Measurements from ENCODE around the gene METTL15. TPM values are rescaled to one million over a fixed set of nuclear protein-coding genes. Genes with fewer than 3 reads are reported as not detected.

Gene METTL15
- total RNA-seq, 1 experiment from 2014 or later: 31.3 TPM

DNA sequence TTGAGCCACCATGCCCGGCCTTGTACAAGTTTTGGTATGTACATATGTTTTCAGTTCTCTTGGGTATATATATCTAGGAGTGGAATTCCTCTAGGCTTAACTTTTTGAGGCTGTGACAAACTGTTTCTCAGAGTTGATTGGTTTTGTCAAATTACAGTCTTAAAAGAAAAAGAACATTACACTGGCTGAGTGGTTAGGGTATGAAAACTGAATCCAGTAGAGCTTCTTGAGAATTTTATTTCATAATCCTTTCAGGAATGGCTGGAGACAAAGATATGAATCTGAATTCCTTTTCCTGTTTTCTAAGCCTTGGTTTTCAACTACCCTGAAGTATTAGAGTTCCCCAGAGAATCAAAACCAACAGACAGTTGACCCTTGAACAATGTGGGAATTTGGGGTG is 6.5 kb downstream of the METTL15 start:
- intact Hi-C loops (cut with micrococcal nuclease; ENCODE audit: unreplicated experiment): no loop called here
- Histone ChIP-seq H3K4me1 (ENCODE audit: insufficient read depth, low read length, poor library complexity, severe bottlenecking) (peaks cover 12% of the 10 kb centered on the region), H3K4me3 (ENCODE audit: low read depth, low read length, poor library complexity, severe bottlenecking) (no peak overlapping the region), H3K27me3 (replicated peaks; ENCODE audit: insufficient read depth, low read depth, low read length, poor library complexity) (no peaks in the 10 kb centered on the region), H3K9me3 (ENCODE audit: low read depth, low read length, poor library complexity, severe bottlenecking) (no peaks in the 10 kb centered on the region), H3K36me3 (ENCODE audit: insufficient read depth, low read length, poor library complexity, severe bottlenecking) (peaks cover 12% of the 10 kb centered on the region), H3K27ac (ENCODE audit: low read depth, low read length, poor library complexity, severe bottlenecking) (no peak overlapping the region)
- ChIA-PET POLR2A (ENCODE audit: low non-redundant PET) (no interaction called here), CTCF (no interaction called here)
- DNase-seq (ENCODE audit: low spot score): no peak
- no peak for TF ChIP-seq EZH2 (IDR thresholded peaks at IDR 0.05; ENCODE audit: borderline replicate concordance, low read depth, low read length, poor library complexity, severe bottlenecking)
- TF ChIP-seq, protein P1, sequence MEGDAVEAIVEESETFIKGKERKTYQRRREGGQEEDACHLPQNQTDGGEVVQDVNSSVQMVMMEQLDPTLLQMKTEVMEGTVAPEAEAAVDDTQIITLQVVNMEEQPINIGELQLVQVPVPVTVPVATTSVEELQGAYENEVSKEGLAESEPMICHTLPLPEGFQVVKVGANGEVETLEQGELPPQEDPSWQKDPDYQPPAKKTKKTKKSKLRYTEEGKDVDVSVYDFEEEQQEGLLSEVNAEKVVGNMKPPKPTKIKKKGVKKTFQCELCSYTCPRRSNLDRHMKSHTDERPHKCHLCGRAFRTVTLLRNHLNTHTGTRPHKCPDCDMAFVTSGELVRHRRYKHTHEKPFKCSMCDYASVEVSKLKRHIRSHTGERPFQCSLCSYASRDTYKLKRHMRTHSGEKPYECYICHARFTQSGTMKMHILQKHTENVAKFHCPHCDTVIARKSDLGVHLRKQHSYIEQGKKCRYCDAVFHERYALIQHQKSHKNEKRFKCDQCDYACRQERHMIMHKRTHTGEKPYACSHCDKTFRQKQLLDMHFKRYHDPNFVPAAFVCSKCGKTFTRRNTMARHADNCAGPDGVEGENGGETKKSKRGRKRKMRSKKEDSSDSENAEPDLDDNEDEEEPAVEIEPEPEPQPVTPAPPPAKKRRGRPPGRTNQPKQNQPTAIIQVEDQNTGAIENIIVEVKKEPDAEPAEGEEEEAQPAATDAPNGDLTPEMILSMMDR (conservative IDR thresholded peaks at IDR 0.05; ENCODE audit: low read depth, low read length): no peak
- BruUV-seq (replicated peaks): no TSS peak

DNA sequence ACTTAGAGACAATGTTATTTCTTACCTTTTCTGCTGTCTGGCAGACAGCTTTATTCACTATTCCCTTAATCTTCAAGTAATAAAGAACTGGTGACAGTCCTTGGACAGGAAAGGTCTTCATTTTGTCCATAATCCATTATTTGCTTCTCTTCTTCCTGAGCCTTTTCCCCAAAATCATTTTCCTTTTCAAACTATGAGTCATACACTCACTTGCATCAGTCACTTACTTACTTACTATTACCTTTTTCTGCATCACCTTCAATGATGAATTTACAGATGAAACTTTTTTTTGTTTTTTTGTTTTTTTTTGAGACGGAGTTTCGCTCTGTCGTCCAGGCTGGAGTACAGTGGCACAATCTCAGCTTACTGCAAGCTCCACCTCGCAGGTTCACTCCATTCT is 9.5 kb downstream of the METTL15 start:
- Histone ChIP-seq H3K4me3 (ENCODE audit: low read depth, low read length, poor library complexity, severe bottlenecking) (no peak overlapping the region), H3K36me3 (ENCODE audit: insufficient read depth, low read length, poor library complexity, severe bottlenecking) (peaks cover 12% of the 10 kb centered on the region), H3K27ac (ENCODE audit: low read depth, low read length, poor library complexity, severe bottlenecking) (no peak overlapping the region), H3K27me3 (replicated peaks; ENCODE audit: insufficient read depth, low read depth, low read length, poor library complexity) (no peaks in the 10 kb centered on the region), H3K4me1 (ENCODE audit: insufficient read depth, low read length, poor library complexity, severe bottlenecking) (no peaks in the 10 kb centered on the region), H3K9me3 (ENCODE audit: low read depth, low read length, poor library complexity, severe bottlenecking) (no peaks in the 10 kb centered on the region)
- ChIA-PET CTCF (no interaction called here), POLR2A (ENCODE audit: low non-redundant PET) (interaction anchor here (0.6 kb wide), 1 partner anchor 10 kb away, joined by 3 read pairs; the partner anchor contains the start of gene KIF18A)
- intact Hi-C loops (cut with micrococcal nuclease; ENCODE audit: unreplicated experiment): no loop called here
- no TSS peak for BruUV-seq (replicated peaks)
- no peak for TF ChIP-seq EZH2 (IDR thresholded peaks at IDR 0.05; ENCODE audit: borderline replicate concordance, low read depth, low read length, poor library complexity, severe bottlenecking)
- TF ChIP-seq, protein P1 (conservative IDR thresholded peaks at IDR 0.05; ENCODE audit: low read depth, low read length): no peak
- no peak for DNase-seq (ENCODE audit: low spot score)

GRCh38 chr11:28123151-28123581 is 15.0 kb downstream of the METTL15 start:
- TF ChIP-seq, protein P1 (conservative IDR thresholded peaks at IDR 0.05; ENCODE audit: low read depth, low read length): no peak
- no peak for TF ChIP-seq EZH2 (IDR thresholded peaks at IDR 0.05; ENCODE audit: borderline replicate concordance, low read depth, low read length, poor library complexity, severe bottlenecking)
- intact Hi-C loops (cut with micrococcal nuclease; ENCODE audit: unreplicated experiment): no loop called here
- BruUV-seq (replicated peaks): no TSS peak
- H3K36me3 ChIP-seq (ENCODE audit: insufficient read depth, low read length, poor library complexity, severe bottlenecking): no peaks in the 10 kb centered on the region
- no peaks in the 10 kb centered on the region for H3K9me3 ChIP-seq (ENCODE audit: low read depth, low read length, poor library complexity, severe bottlenecking)
- H3K4me3 ChIP-seq (ENCODE audit: low read depth, low read length, poor library complexity, severe bottlenecking): no peak overlapping the region
- ChIA-PET CTCF (no interaction called here), POLR2A (ENCODE audit: low non-redundant PET) (no interaction called here)
- DNase-seq (ENCODE audit: low spot score): no peak
- no peaks in the 10 kb centered on the region for H3K4me1 ChIP-seq (ENCODE audit: insufficient read depth, low read length, poor library complexity, severe bottlenecking)
- no peak overlapping the region for H3K27ac ChIP-seq (ENCODE audit: low read depth, low read length, poor library complexity, severe bottlenecking)
- no peaks in the 10 kb centered on the region for H3K27me3 ChIP-seq (replicated peaks; ENCODE audit: insufficient read depth, low read depth, low read length, poor library complexity)
